A549 (cell line): Measurements from ENCODE around the gene H6PD.

Source experiments
- CHD4 ChIP-seq: fragments of 200-600 bp; sonication (generic); IDR thresholded peaks from 2 replicates; pipeline ENCODE4 v1.6.1; 2016; ENCODE audit warnings: antibody characterized with exemption, mild to moderate bottlenecking, borderline replicate concordance
- KDM1A ChIP-seq: fragments of 200-600 bp; sonication (generic); IDR thresholded peaks from 2 replicates; pipeline ENCODE4 v1.6.1; 2016; ENCODE audit warnings: low read depth, mild to moderate bottlenecking
- TF ChIP-seq, protein P1 (sequence below): fragments of >200 bp; sonication (Bioruptor Twin); formaldehyde crosslinking; IDR thresholded peaks from 3 replicates; pipeline ENCODE4 v1.5.1; 2016

DNA sequence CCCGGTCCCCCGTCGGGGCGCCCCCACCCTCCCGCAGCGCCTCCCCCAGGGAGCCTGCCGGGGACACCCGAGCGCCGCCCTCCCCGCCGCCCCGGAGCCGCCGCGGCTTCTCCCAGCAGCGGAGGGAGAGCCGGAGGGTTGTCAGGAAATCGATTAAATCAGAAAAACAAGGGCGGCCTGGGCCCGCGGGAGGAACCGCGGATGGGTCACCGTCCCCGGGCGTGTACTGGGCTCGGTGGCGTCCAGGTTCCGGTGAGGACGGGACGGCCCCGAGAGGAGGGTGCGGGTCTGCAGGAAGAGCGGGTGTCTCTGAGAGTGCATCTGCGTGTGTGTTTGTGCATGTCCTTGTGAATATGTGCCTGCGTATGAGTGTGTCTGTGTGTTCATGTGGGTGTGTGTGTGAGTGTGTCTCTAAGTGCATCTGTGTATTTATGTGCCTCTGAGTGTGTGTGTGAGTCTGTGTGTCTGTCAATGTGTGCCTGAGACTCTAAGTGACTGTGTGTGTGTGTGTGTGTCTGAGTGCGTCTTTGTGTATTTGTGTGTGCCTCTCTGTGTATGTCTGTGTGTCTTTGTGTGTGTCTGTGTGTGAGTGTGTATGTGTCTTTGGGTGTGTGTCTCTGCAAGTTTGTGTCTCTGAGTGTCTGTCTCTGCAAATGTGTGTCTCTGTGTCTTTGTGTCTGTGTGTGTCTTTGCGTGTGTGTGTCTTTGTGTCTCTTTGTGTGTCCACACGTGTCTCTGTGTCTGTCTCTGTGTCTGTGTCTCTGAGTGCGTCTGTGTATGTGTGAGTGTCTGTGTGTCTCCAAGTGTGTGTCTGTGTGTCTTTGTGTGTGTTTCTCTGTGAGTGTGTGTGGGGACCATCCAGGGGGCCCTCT is 59.2 kb downstream of the H6PD start:
- TF ChIP-seq CHD4 (no peak), KDM1A (no peak)
- TF ChIP-seq, protein P1, sequence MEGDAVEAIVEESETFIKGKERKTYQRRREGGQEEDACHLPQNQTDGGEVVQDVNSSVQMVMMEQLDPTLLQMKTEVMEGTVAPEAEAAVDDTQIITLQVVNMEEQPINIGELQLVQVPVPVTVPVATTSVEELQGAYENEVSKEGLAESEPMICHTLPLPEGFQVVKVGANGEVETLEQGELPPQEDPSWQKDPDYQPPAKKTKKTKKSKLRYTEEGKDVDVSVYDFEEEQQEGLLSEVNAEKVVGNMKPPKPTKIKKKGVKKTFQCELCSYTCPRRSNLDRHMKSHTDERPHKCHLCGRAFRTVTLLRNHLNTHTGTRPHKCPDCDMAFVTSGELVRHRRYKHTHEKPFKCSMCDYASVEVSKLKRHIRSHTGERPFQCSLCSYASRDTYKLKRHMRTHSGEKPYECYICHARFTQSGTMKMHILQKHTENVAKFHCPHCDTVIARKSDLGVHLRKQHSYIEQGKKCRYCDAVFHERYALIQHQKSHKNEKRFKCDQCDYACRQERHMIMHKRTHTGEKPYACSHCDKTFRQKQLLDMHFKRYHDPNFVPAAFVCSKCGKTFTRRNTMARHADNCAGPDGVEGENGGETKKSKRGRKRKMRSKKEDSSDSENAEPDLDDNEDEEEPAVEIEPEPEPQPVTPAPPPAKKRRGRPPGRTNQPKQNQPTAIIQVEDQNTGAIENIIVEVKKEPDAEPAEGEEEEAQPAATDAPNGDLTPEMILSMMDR, result no peak
